Left ventricle myocardium superior (tissue), 1 donor: ENCODE data around the gene TIMM22. TPM values are rescaled to one million over a fixed set of nuclear protein-coding genes. Genes with fewer than 3 reads are reported as not detected.

Experiments used
- ATAC-seq: fragments of 200-7000 bp; cut with Tn5 transposase; one replicate; pipeline ENCODE4 v1.9.1; 2020; ENCODE audit warnings: mild to moderate bottlenecking, moderate library complexity
- DNase-seq: peaks from one replicate; pipeline ENCODE4 v3.0.0-alpha.2; 2020
- intact Hi-C: fragments of 100-400 bp; cut with micrococcal nuclease; formaldehyde crosslinking; loops from one replicate; pipeline ENCODE4 v1.11.0; 2022
- total RNA-seq: library from RNA; stranded (reverse); fragmentation: NEBNext Ultra II Directional; extraction: Animal tissue kit (Norgen Biotek cat#: 25700); gene quantifications from one replicate; pipeline ENCODE4 v1.2.1, GENCODE V29; 2021
- donor health status: DM: no; HTN: yes; CAD: no; lungs with severe emphysema.

The TIMM22 gene
- total RNA-seq, 1 donor from 2014 or later = 15.8 TPM

GRCh38 chr17:1011138-1011537 lies 14.2 kb downstream of the TIMM22 start:
- DNase-seq = no peak
- intact Hi-C loops = no loop called here
- no peak for ATAC-seq

- ATAC-seq = no peak
- peak; percentile 32 for DNase-seq
- intact Hi-C loops = no loop called here
Measured at GRCh38 chr17:1011760-1012735, 15.1 kb downstream of the TIMM22 start.

- DNase-seq (no peak), ATAC-seq (no peak)
- intact Hi-C loops = no loop called here
Measured at GRCh38 chr17:1012823-1013728, 16.1 kb downstream of the TIMM22 start.

- no peak for ATAC-seq
- no peak for DNase-seq
- intact Hi-C loops = no loop called here
Measured at GRCh38 chr17:1013729-1014090, 16.8 kb downstream of the TIMM22 start.

- ATAC-seq (no peak), DNase-seq (no peak)
- intact Hi-C loops = no loop called here
Measured at GRCh38 chr17:1018547-1018946, 21.6 kb downstream of the TIMM22 start.

- peak; percentile 79 for DNase-seq
- intact Hi-C loops = no loop called here
- ATAC-seq = peak; percentile 83
Measured at GRCh38 chr17:1019451-1019850, 22.5 kb downstream of the TIMM22 start.

GRCh38 chr17:1021147-1021546 lies 24.2 kb downstream of the TIMM22 start:
- intact Hi-C loops = no loop called here
- DNase-seq (no peak), ATAC-seq (no peak)

GRCh38 chr17:1022278-1023024 lies 25.5 kb downstream of the TIMM22 start:
- DNase-seq = peak; percentile 84
- ATAC-seq = peak; percentile 70
- intact Hi-C loops = no loop called here

DNA sequence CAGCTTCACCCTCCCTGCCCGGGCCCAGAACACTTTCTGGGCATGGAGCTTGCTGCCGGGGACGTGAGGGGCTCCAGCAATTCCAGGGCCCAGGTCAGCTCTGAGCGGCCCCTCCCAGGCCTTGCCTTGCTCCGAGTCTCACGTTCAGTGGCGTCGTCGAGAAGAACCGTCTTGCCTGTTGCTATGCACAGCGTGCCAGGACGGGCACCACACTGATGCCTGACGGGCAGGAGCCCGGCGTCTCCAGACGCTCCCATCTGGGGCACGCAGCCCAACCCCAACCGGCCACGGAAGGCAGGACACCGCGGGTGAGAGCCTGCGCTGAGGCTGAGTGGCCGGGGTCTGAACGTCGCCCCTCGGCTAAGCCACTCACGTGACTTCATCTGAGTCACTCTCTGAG lies 27.1 kb downstream of the TIMM22 start:
- intact Hi-C loops = no loop called here
- ATAC-seq = no peak

GRCh38 chr17:1025733-1026598 lies 29.0 kb downstream of the TIMM22 start:
- no peak for ATAC-seq
- intact Hi-C loops = no loop called here
- peak; percentile 21 for DNase-seq

More for the DNA sequence above, 27.1 kb downstream of the TIMM22 start:
- DNase-seq = no peak

DNA sequence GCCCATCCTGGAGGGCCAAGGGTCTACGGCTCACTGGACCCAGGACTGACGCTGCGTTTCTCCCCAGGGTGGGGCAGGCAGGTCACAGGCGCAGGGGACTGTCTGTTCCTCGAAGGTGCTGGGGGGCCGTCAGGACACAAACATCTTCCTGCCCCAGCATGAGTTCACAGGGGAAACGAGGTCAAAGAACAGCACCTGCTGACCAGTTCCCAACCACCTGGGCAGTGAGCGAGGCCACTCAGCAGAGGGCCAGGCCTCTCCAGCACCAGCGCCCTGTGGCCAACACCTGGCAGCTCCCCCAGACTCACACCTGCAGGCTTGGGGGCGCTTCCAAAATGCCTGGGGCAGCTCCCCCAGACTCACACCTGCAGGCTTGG lies 29.7 kb downstream of the TIMM22 start:
- DNase-seq (no peak), ATAC-seq (no peak)
- intact Hi-C loops = no loop called here

GRCh38 chr17:1027044-1027443 lies 30.1 kb downstream of the TIMM22 start:
- DNase-seq (peak; percentile 81), ATAC-seq (peak; percentile 16)
- intact Hi-C loops = no loop called here

DNA sequence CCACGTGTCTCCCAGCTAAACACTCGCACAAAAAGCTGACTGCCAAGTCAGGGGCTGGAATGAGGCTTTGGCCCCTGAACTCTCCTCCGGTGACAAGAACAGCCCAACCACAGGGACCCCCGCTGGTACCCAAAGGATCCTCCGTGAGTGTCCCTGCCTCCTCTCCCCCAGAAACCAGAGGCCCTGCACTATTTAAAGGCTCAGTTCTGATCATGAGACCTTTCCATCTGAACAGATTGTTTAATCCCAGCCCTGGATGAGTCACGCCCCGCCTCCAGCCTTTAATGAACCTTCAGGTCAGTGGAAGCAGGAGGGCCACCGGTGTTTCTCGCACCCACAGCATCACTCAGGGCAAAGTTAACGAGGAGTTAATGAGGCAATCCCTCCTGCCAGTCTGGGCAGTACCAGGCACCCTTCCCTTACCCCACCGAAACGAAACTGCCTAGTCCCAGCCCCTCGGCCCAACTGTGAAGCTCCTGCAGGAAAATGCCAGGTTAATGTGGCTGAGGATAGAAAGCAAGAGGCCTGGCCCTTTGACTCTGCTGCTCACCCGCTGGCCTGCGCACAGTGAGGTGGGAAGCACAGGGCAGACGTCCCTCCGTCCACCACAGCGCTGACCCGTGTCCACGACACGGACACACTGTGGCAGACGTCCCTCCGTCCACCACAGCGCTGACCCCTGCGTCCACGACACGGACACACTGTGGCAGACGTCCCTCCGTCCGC lies 32.4 kb downstream of the TIMM22 start:
- intact Hi-C loops = no loop called here
- ATAC-seq = peak; percentile 34
- DNase-seq = peak; percentile 64

GRCh38 chr17:1029922-1030644 lies 33.2 kb downstream of the TIMM22 start:
- ATAC-seq (peak; percentile 23), DNase-seq (peak; percentile 54)
- intact Hi-C loops = no loop called here

- DNase-seq (peak; percentile 84), ATAC-seq (peak; percentile 49)
- intact Hi-C loops = no loop called here
Measured at GRCh38 chr17:1030684-1031532, 34.0 kb downstream of the TIMM22 start.

DNA sequence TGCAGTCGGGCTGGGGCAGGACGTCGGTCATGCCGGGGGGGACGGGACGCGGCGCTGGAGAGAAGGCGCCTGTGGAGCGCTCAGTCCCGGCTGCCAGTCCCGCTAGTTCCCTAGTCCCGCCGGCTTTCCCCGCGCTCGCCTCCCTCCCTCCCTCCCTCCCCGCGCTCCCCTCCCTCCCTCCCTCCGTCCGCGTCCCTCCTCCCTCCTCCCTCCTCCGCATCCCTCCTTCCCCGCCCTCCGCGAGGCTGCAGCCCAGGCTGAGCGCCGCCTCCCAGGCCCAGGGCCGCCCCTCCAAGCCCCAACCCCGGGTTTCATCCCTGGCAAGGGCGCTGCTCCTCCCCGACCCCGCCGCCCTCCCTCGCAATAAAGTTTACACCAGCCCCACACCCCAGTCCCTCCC lies 34.8 kb downstream of the TIMM22 start:
- intact Hi-C loops = no loop called here
- ATAC-seq (peak; percentile 77), DNase-seq (peak; percentile 87)
